GM21390 (cell line): ENCODE data around the gene ALX3.
"Not testable (repeated sequence)": the region's sequence is repeated elsewhere in the genome, so short reads cannot be mapped to it uniquely, and the experiment has no call there.

Source experiments
- ATAC-seq: cut with Tn5 transposase; IDR thresholded peaks from one replicate; pipeline ENCODE4 v1.9.1; 2021; ENCODE audit not compliant: unreplicated experiment

Gene ALX3

GRCh38 chr1:110089561-110090275 is 19.2 kb upstream of the ALX3 start:
- no peak for ATAC-seq

DNA sequence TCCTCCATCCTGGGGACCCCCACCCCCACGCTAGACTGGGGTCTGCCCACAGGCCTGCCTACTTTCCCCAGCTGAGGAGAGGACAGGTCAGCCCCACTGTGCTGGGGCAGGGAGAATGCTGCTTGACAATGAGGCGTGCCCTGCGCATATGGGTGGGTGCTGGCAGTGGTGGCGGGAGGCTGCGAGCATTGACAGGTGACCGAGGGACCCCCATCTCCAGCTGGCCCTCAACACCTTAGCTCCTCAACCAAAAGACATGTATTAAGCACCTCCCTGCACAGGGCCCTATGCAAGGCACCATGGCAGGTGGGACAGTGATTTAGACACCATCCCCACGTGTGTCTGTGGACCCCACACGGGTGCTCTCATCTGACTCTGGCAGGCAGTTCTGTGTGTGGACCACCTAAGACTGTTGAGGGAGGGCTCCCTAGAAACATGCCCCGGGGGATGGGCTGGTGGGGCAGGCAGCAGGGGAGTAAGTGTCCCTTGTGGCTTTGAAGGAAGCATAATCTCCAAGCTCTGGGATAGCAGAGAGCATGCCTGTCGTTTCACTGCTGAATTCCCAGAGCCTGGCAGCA is 18.4 kb upstream of the ALX3 start:
- ATAC-seq = no peak

DNA sequence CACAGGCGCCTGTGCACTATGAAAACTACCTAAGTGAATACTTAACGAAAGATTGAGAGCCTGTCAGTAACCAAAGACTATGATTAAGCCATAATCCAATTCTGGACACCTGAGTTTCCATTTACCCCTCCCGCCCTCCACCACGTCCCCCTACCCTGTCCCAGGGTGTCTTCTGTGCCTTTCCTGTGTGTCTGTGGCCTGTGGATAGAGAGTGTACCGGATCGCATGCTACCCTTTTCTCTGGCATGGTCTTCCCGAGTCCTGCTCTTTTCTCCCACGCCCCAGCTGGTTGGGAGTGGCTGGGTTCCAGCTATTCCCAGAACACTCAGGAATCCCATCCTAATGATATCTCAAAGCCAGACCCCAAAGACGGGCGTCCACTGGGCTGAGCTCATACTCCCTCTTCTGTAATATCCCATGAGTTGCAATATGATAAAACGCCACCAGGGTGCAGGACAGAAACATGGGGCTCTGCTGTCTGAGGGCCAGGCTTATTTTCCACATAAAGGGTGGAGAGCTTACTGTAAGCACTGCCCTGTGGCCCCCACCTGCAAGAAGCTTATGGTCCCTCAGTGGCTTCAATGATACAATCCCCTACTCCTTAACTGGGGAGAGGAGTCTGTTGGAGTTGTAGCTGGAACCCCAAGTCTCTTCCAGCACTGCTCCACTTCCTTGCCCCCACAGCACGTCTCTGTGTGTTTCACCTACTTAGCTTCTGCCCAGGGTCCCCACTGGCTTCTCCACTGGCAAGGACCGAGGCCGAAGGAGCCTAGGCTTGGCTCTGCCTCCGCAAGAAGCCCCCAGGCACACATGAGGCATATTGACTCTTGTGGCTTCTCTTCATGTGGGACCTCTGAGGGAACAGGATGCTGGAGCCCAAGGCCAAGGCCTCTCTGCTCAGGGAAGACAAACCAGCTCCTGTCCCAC is 17.6 kb upstream of the ALX3 start:
- no peak for ATAC-seq

- no peak for ATAC-seq
These were observed 16.5 kb upstream of the ALX3 start for GRCh38 chr1:110086961-110087360.

DNA sequence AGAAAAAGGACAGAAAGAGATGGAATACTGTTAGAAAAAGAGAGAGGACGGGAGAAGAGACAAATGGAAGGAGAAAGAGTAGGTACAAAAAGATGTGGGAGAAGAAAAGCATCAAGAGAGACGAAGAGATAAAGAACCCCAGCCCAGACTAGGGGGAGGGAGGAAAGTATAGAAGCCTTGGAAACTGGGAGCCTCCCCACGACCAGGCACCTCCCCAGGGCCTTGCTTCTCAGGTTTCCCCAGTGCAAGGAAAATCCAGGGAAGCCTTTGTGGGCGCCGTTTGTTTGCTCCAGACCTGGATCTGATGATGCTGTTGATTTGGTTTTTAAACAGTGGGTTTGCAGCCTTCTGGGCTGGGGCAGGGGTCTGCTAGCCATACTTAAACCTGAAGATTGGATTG is 15.2 kb upstream of the ALX3 start:
- ATAC-seq = no peak

DNA sequence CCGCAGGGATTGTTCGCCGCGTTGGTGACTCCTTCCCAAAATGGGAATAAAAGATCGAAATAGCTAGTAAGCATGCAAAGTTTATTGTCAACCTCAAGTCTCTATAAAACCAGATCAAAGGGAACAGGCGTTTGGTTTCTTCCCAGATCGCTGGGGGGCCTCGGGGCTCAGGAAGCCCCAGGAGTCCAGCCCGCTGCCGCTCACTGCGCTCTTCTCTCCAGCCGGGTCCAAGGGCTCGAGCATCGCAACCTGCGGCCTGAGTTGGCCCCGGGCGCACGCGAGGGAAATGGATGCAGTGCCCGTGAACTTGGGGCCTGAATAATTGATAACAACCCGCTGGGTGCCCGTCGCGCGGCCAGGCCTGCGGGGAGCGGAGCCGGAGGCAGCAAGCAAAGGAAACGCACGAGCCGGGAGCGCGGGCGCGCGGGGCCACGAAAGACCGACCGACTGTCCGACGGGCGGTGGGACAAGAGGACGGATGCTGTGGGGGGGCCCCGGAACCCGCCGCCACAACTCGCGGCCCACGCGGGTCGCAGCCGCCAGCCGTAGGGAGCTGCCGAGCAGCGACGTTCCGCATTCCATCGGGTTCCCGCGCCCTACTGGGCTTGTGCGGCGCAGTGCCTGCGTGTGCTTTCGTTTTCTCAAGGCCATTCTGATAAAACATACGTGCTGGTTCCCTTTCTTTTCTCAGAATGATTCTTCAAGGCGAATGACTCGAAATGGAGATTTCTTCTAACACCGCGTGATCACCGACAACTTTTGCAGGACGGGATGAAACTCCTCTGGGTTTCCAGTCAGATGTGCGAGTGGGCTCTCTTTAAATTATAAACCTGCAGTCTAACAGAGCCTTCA is 14.0 kb upstream of the ALX3 start:
- ATAC-seq = no peak

DNA sequence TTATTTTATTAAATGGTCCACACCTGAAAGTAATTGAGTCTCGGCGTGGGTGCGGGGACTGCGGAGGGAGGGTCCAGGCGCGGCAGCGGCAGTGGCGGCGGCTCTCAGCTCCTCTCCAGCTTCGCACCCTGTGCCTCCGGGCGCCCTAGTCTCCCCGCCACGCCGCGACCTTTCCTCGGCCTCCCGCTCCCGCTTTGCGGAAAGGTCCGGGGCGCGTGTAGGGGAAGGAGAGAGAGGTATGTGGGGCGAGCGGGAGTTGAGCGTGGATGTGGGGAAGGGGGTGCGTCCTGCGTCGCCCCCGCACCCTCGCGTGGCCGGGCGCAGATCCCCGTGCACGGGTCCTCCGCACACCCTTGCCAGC is 13.4 kb upstream of the ALX3 start:
- no peak for ATAC-seq

DNA sequence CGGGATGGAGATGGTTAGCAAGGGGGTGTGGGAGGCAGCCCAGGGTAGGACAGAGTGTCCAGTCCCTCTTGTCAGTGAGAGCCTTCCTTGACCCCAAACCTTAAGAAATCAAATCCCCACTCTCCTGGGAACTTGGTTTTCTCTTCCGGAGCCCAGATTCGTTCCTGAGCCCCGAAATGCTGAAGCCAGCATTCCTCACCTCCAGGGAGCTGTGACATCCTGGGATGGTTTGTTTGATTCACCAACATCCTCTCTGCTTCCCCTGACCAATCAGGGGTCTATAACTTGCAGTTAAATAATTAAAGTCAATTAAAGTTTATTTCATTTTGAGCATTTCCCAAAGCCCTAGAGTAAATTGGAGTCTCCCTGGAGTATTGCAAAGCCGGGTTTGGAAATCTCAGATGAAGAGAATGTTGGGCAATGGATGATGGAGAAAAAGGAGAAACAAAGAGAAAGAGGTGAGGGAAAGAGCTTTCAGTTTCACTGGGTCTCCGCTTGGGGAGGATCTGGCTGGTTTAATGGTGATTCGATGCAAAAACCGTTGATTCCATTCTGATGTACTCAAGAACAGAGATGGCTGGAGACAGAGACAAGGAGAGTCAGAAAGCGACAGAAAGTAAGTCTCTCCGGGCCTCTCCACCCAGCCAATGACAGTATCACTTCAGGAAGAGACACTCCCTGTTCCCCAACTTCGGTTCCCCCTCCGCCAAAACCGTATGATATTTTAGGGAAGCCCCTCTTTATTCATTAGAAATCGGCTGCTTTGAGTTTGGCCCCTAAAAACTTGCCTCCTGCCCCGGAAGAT is 12.8 kb upstream of the ALX3 start:
- no peak for ATAC-seq

DNA sequence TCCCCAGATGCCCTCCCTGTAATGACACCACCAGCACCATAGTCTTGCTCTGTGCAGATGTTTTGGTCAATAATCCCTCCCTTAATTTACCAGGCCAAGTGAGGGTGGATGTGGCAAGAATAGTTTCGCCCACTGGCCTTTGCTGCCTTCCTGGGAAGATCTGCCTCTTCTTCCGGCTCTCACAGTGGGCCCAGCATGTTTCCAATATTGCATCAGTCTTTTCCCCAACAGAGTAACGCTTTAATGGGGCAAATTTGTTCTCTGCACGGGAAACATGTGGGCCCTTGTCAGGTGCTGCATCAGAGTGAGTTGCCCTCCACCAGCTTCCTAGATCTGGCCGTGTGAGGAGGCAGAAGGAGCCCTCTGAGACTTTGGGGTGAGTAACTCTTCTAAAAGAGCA is 12.0 kb upstream of the ALX3 start:
- ATAC-seq = no peak

DNA sequence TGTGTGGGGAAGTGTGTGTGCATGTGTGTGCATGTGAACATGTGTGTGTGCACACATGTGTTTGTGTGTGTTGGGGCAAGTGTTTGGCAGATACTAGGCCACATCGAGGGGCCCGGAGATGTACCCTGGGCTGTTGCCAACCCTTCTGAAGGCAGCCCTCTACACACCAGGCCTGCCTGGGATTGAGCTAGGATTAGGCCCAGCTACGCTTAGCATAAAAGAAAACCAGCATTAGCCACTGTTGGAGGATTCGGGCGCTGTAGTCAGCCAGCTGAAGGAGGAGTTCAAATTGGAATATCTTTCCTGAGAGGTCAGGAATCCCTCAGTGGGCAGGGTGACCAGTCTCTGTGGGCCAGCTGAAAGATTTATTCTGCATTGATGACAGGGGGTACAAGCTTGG is 10.6 kb upstream of the ALX3 start:
- no peak for ATAC-seq

- not testable (repeated sequence) for ATAC-seq
These were observed 9.5 kb upstream of the ALX3 start for GRCh38 chr1:110079995-110080394.

- ATAC-seq = no peak
These were observed 6.5 kb upstream of the ALX3 start for GRCh38 chr1:110076789-110077500.

DNA sequence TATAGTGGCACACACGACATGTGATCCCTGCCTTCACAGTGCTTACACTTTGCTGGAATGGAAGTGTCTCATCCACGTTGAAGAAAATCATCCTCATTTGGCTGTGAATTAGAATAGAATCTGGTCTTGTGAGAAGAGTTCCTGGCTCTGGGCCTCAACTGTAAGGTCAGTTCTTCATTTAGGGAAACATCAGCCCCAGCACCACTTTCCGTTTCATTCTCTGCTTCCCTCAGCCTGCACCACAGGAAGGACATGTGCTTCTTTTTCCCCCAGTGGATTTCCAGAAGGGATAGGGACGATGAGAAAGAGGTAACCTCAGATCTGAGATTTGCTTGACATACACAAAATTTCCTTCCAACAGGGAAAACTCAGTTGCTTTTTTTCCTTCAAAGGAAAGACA is 3.7 kb upstream of the ALX3 start:
- no peak for ATAC-seq

DNA sequence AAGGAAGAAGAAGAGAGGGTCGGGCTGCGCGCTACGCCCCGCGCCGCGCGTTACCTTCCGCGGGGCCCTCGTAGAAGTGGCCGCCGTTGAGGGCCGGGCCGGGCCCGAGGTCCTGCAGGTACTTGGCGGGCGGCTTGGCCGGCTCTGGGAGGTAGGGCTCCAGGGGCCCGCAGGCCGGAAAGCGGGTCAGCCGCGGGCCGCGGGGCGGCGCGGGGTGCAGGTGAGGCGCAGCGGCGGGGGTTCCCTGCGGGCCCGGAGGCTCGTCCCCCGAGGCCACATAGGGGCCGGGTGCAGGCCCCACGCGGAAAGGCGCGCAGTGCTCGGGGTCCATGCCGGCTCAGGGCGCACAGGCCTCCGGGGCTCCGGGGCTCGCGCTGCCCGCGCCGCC is 196 bp downstream of the ALX3 start:
- ATAC-seq = no peak

DNA sequence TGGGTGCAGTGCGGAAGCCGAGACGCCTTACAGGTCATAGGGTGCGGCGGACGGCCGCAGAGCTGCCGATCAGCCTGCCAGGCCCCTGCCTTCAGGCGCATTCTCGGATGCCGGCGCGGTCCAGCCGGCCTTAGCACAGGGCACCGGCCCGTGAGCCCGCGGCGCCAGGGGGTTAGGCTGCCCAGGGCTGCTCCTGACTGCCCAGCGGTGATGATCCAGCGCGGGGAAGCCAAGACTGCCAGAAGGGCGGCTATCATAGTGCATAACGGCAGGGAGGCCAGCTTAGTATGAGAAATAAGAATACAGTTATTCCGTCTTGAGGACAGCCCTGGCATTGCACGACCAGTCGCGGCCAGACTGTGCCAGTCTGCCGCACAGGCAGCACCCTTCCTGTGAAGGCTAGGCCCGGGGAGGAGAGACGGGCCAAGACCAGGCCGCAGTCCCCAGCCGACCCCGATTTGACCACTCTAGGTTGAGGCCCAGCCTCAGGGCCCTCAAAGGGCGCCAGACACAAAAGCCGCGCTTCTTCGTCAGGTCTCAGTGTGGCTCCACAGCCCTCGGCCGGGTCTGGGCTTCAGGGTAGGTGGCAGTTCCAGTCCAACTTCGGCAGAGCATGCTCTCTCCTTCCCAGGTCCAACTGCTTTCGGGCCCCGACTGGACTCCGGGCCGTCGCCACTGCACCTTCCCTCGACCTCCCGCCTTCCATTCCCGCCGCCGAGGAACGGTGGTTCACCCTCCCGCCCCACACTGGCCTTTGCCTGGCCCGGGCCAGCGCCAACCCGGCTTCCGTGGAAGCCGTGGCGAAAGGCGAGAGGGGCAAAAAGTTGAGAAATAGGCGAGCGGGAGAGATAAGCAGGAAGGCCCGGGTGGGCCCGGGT is 829 bp downstream of the ALX3 start:
- no peak for ATAC-seq

DNA sequence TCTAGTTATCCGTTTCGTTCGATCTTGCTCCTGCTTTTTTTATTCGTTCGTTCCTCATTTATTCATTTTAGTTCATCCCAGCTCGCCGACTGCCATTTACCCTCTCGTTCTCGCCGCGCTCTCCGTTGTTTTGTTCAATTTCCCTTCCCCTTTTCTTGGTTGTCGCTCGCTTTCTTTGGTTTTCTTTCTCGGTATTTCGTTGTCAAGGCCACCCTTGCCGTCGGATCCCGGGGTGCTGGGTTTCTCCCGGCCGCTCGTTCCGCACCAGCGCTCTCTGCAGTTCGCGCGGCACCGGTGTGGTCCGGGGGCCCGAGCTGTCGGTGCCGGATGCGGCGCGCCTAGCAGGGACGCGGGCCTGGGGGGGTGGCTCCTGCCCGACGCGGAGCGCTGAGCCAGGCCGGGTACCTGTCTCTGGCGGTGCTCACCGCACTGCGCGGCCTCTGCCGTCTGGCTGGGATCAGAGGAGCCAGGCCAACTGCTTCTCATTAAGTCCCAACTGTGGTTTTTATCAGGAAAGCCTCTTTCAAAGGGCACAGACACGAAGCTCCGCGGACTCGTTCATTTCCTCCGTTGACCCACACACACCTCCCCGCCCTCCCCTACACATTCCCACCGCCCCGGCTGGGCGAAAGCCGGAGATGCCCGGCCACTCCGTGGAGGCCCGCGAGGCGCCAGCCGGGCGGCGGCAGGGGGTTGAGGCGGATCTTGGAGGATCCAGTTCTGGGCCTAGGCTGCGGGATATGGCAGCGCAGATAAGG is 1.6 kb downstream of the ALX3 start:
- no peak for ATAC-seq

DNA sequence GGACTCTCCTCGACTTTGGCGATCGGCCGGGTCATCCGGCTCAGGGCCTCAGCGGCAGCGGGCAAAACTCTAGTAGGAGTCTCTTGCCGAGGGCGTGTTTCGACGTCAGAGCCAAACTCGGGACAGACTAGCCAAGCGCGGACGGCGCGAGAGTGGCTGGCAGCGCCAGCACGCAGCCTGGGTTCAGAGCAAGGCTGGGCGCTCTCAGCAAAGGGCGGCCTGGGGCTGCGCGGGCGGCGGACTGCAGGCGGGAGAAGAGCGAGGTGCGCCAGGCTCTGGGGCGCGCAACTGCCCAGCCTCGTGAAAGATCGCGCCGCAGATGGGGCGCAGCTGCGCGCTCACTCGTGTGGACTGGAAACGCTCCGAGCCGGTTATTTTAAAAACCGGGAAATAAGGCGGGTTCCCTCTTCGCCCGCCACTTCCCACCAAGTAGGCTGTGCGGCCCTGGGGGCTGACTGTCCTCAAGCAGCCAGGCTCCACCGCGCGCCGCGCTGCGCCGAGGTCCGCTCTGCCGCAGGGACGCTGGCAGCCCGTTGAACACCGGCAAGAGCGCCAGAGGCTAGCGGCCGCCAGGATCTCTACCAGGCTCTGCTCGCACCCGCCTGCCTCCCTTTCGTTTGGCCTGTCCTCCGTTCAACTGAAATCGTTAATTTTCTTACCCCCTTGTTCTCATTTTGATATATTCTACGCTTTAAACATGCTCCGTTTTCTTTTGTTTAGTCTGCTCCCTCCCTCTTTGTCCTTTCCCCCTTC is 2.4 kb downstream of the ALX3 start:
- no peak for ATAC-seq
